Central memory CD8-positive, alpha-beta T cell (primary cell): ENCODE data around the gene LRRC37B.
"Not testable (repeated sequence)": the region's sequence is repeated elsewhere in the genome, so short reads cannot be mapped to it uniquely, and the experiment has no call there.

Source experiments
- ATAC-seq: fragments of 150-1000 bp; cut with Tn5 transposase; replicated peaks from 2 replicates; pipeline ENCODE4 v1.10.0; 2022; ENCODE audit warnings: mild to moderate bottlenecking, moderate FRiP score, moderate number of reproducible peaks; ENCODE audit not compliant: poor library complexity, severe bottlenecking; ENCODE audit errors: extremely low read depth
- DNase-seq, 2 donors: peaks; one replicate each; pipeline ENCODE4 v3.0.0; 2021; ENCODE audit warnings: low spot score in 2 of 2
- H3K27ac Mint-ChIP-seq: one replicate; pipeline ENCODE4 v1.8.0; 2022; ENCODE audit warnings: low read depth, mild to moderate bottlenecking, moderate library complexity, mixed read lengths
- H3K27me3 Mint-ChIP-seq: one replicate; pipeline ENCODE4 v1.8.0; 2022; ENCODE audit warnings: mixed read lengths
- H3K36me3 Mint-ChIP-seq: one replicate; pipeline ENCODE4 v1.8.0; 2022; ENCODE audit warnings: mild to moderate bottlenecking, moderate library complexity, mixed read lengths; ENCODE audit not compliant: insufficient read depth
- H3K4me1 Mint-ChIP-seq: one replicate; pipeline ENCODE4 v1.8.0; 2022; ENCODE audit warnings: mixed read lengths
- H3K4me3 Mint-ChIP-seq: one replicate; pipeline ENCODE4 v1.8.0; 2022; ENCODE audit warnings: mild to moderate bottlenecking, moderate library complexity, mixed read lengths
- H3K9me3 Mint-ChIP-seq: one replicate; pipeline ENCODE4 v1.8.0; 2022; ENCODE audit warnings: mixed read lengths

LRRC37B gene

GRCh38 chr17:32083550-32083979, 76.4 kb downstream of the LRRC37B start:
- H3K27me3 Mint-ChIP-seq, ATAC-seq, H3K36me3 Mint-ChIP-seq, DNase-seq, H3K27ac Mint-ChIP-seq, H3K9me3 Mint-ChIP-seq, H3K4me1 Mint-ChIP-seq: not testable (repeated sequence)
- H3K4me3 Mint-ChIP-seq = peak overlapping the region; percentile 41

- H3K36me3 Mint-ChIP-seq, DNase-seq, ATAC-seq, H3K27ac Mint-ChIP-seq, H3K27me3 Mint-ChIP-seq, H3K9me3 Mint-ChIP-seq, H3K4me1 Mint-ChIP-seq: not testable (repeated sequence)
- H3K4me3 Mint-ChIP-seq = peak overlapping the region; percentile 41
These were observed 77.1 kb downstream of the LRRC37B start for GRCh38 chr17:32084003-32084941.

- not testable (repeated sequence) for ATAC-seq, H3K4me1 Mint-ChIP-seq, H3K27me3 Mint-ChIP-seq, H3K9me3 Mint-ChIP-seq, H3K36me3 Mint-ChIP-seq, H3K27ac Mint-ChIP-seq, DNase-seq
- H3K4me3 Mint-ChIP-seq = peak overlapping the region; percentile 36
These were observed 78.0 kb downstream of the LRRC37B start for GRCh38 chr17:32084942-32085829.

- not testable (repeated sequence) for DNase-seq, H3K27ac Mint-ChIP-seq, ATAC-seq, H3K4me1 Mint-ChIP-seq, H3K27me3 Mint-ChIP-seq, H3K36me3 Mint-ChIP-seq, H3K9me3 Mint-ChIP-seq, H3K4me3 Mint-ChIP-seq
These were observed 79.7 kb downstream of the LRRC37B start for GRCh38 chr17:32086833-32087232.

- not testable (repeated sequence) for H3K4me1 Mint-ChIP-seq, DNase-seq, H3K4me3 Mint-ChIP-seq, H3K9me3 Mint-ChIP-seq, H3K27ac Mint-ChIP-seq, H3K27me3 Mint-ChIP-seq, ATAC-seq, H3K36me3 Mint-ChIP-seq
These were observed 84.9 kb downstream of the LRRC37B start for GRCh38 chr17:32092062-32092461.

GRCh38 chr17:32099686-32100085, 92.5 kb downstream of the LRRC37B start:
- peaks cover 6% of the 10 kb centered on the region for H3K4me1 Mint-ChIP-seq
- no peak overlapping the region for H3K4me3 Mint-ChIP-seq
- H3K36me3 Mint-ChIP-seq = no peaks in the 10 kb centered on the region
- H3K27ac Mint-ChIP-seq = no peak overlapping the region
- ATAC-seq (no peak), DNase-seq (no peak)
- H3K27me3 Mint-ChIP-seq = no peaks in the 10 kb centered on the region
- H3K9me3 Mint-ChIP-seq = no peaks in the 10 kb centered on the region

GRCh38 chr17:32100323-32100722, 93.1 kb downstream of the LRRC37B start:
- H3K36me3 Mint-ChIP-seq, H3K27ac Mint-ChIP-seq, ATAC-seq, H3K27me3 Mint-ChIP-seq, H3K4me1 Mint-ChIP-seq, H3K9me3 Mint-ChIP-seq, H3K4me3 Mint-ChIP-seq, DNase-seq: not testable (repeated sequence)

GRCh38 chr17:32100971-32101631, 93.9 kb downstream of the LRRC37B start:
- Mint-ChIP-seq H3K4me3 (no peak overlapping the region), H3K36me3 (no peaks in the 10 kb centered on the region), H3K9me3 (no peaks in the 10 kb centered on the region), H3K27ac (no peak overlapping the region), H3K27me3 (no peaks in the 10 kb centered on the region), H3K4me1 (peaks cover 6% of the 10 kb centered on the region)
- no peak for ATAC-seq
- DNase-seq = no peak

GRCh38 chr17:32102172-32102571, 95.0 kb downstream of the LRRC37B start:
- H3K4me3 Mint-ChIP-seq = no peak overlapping the region
- no peak overlapping the region for H3K27ac Mint-ChIP-seq
- H3K27me3 Mint-ChIP-seq = no peaks in the 10 kb centered on the region
- H3K4me1 Mint-ChIP-seq = peaks cover 6% of the 10 kb centered on the region
- no peak for DNase-seq
- ATAC-seq = no peak
- H3K36me3 Mint-ChIP-seq = no peaks in the 10 kb centered on the region
- H3K9me3 Mint-ChIP-seq = no peaks in the 10 kb centered on the region

GRCh38 chr17:32102646-32103186, 95.5 kb downstream of the LRRC37B start:
- Mint-ChIP-seq H3K9me3 (no peaks in the 10 kb centered on the region), H3K4me1 (peaks cover 6% of the 10 kb centered on the region), H3K4me3 (no peak overlapping the region), H3K36me3 (no peaks in the 10 kb centered on the region), H3K27me3 (no peaks in the 10 kb centered on the region), H3K27ac (no peak overlapping the region)
- DNase-seq (no peak), ATAC-seq (no peak)
